Fibroblast of lung (primary cell): Measurements from ENCODE around the gene GALNT2. TPM values are rescaled to one million over a fixed set of nuclear protein-coding genes. Genes with fewer than 3 reads are reported as not detected.
A peak's percentile ranks its signal among the peaks of the same experiment; 100 is the strongest.

Experiments used
- DNase-seq, 2 donors: peaks; one replicate each; pipeline versions ENCODE4 v3.0.0 to v3.0.0-alpha.2; 2010; ENCODE audit warnings: low read depth in 2 of 2
- H2AFZ ChIP-seq: 2 replicates; pipeline ENCODE4 v1.5.1; 2012; ENCODE audit warnings: low read length, control low read depth, inconsistent platforms
- H3K27ac ChIP-seq: 2 replicates; pipeline ENCODE4 v1.5.1; 2011; ENCODE audit warnings: low read length, control low read depth; ENCODE audit not compliant: insufficient read depth
- H3K27me3 ChIP-seq: 2 replicates; pipeline ENCODE4 v1.5.1; 2011; ENCODE audit warnings: mild to moderate bottlenecking, low read length; ENCODE audit not compliant: control insufficient read depth, insufficient read depth
- H3K36me3 ChIP-seq: 2 replicates; pipeline ENCODE4 v1.5.1; 2011; ENCODE audit warnings: low read length; ENCODE audit not compliant: control insufficient read depth, insufficient read depth
- H3K4me1 ChIP-seq: 2 replicates; pipeline ENCODE4 v1.5.1; 2011; ENCODE audit warnings: low read length; ENCODE audit not compliant: control insufficient read depth, insufficient read depth; ENCODE audit errors: extremely low read depth
- H3K4me2 ChIP-seq: 2 replicates; pipeline ENCODE4 v1.5.1; 2011; ENCODE audit warnings: low read length, control low read depth; ENCODE audit not compliant: insufficient read depth; ENCODE audit errors: extremely low read depth
- H3K4me3 ChIP-seq, 4 experiments: fragments of 200-600 bp in 1 of 4; sonication (generic) in 1 of 4; replicated peaks in 1 of 4; 2 replicates each; pipeline ENCODE4 v1.5.1; 2011 to 2016; ENCODE audit warnings: low read length in 4 of 4, low read depth in 3 of 4, mild to moderate bottlenecking in 3 of 4, control low read depth in 2 of 4, inconsistent platforms in 1 of 4, mixed read lengths in 1 of 4; ENCODE audit not compliant: insufficient read depth in 1 of 4; ENCODE audit errors: control extremely low read depth in 1 of 4
- H3K79me2 ChIP-seq: 2 replicates; pipeline ENCODE4 v1.5.1; 2012; ENCODE audit warnings: mild to moderate bottlenecking, low read length, inconsistent platforms; ENCODE audit not compliant: control insufficient read depth, insufficient read depth
- H3K9ac ChIP-seq: 2 replicates; pipeline ENCODE4 v1.5.1; 2011; ENCODE audit warnings: mild to moderate bottlenecking, low read length, control low read depth; ENCODE audit not compliant: insufficient read depth
- H3K9me3 ChIP-seq: 2 replicates; pipeline ENCODE4 v1.5.1; 2012; ENCODE audit warnings: low read depth, low read length; ENCODE audit not compliant: control insufficient read depth, insufficient read depth
- H4K20me1 ChIP-seq: 2 replicates; pipeline ENCODE4 v1.5.1; 2011; ENCODE audit warnings: low read length; ENCODE audit not compliant: control insufficient read depth, insufficient read depth; ENCODE audit errors: extremely low read depth
- CTCF ChIP-seq, 2 donors: IDR thresholded peaks in 1 of 2; conservative IDR thresholded peaks in 1 of 2; 1 replicate in 1 of 2; 2 replicates in 1 of 2; pipeline ENCODE4 v1.5.1; 2011 to 2012; ENCODE audit warnings: low read length in 2 of 2, control low read depth in 1 of 2, inconsistent platforms in 1 of 2, low read depth in 1 of 2, mild to moderate bottlenecking in 1 of 2
- EZH2 ChIP-seq: IDR thresholded peaks from 2 replicates; pipeline ENCODE4 v1.5.1; 2012; ENCODE audit warnings: low read length, control low read depth, mild to moderate bottlenecking; ENCODE audit errors: missing control alignments
- polyA plus RNA-seq, 2 donors: library from polyadenylated mRNA; depleted of rRNA in 1 of 2; stranded (reverse) in 1 of 2; unstranded in 1 of 2; fragments of >200 nt; gene quantifications; 2 replicates each; pipeline ENCODE4 v1.2.1, GENCODE V29; 2011 to 2012; ENCODE audit warnings: missing spikeins in 1 of 2
- total RNA-seq: library from RNA; depleted of rRNA; stranded (reverse); fragments of >200 nt; gene quantifications from 2 replicates; pipeline ENCODE4 v1.2.1, GENCODE V29; 2014

GALNT2 gene
- total and polyA plus RNA-seq, 2 donors (not counting 1 experiment from before 2014, with no cell fraction given): 106 to 115 TPM

GRCh38 chr1:230084408-230085177, 17.6 kb downstream of the GALNT2 start:
- peak overlapping the region; percentile 27 for H2AFZ ChIP-seq

GRCh38 chr1:230085178-230085515, 18.1 kb downstream of the GALNT2 start:
- peak in 1 of 2 donors; percentile 36 for DNase-seq
- H4K20me1 ChIP-seq: no peaks in the 10 kb centered on the region
- peak overlapping the region; percentile 9 for H3K9ac ChIP-seq
- H2AFZ ChIP-seq: no peak overlapping the region
- H3K4me1 ChIP-seq: peaks cover 36% of the 10 kb centered on the region
- TF ChIP-seq CTCF (conservative IDR thresholded peaks at IDR 0.05 in 1 of 2, IDR thresholded peaks at IDR 0.05 in 1 of 2; ENCODE audit: low read depth in 1 of 2, low read length in 2 of 2) (no peak), EZH2 (no peak)
- no peaks in the 10 kb centered on the region for H3K27me3 ChIP-seq
- no peaks in the 10 kb centered on the region for H3K36me3 ChIP-seq
- H3K79me2 ChIP-seq: peaks cover 91% of the 10 kb centered on the region
- peak overlapping the region; percentile 86 for H3K4me2 ChIP-seq
- H3K4me3 ChIP-seq: no peak overlapping the region
- no peaks in the 10 kb centered on the region for H3K9me3 ChIP-seq
- H3K27ac ChIP-seq: peak overlapping the region; percentile 98

More at GRCh38 chr1:230084408-230085177, 17.6 kb downstream of the GALNT2 start:
- Histone ChIP-seq H3K27ac (peak overlapping the region; percentile 98), H3K79me2 (peaks cover 93% of the 10 kb centered on the region), H3K36me3 (no peaks in the 10 kb centered on the region), H3K27me3 (no peaks in the 10 kb centered on the region), H4K20me1 (no peaks in the 10 kb centered on the region), H3K4me3 (peak overlapping the region in 3 of 4 experiments; percentile 9 to 17 (median 16)), H3K9ac (peak overlapping the region; percentile 54), H3K4me1 (peaks cover 33% of the 10 kb centered on the region), H3K9me3 (no peaks in the 10 kb centered on the region), H3K4me2 (peak overlapping the region; percentile 87)
- TF ChIP-seq EZH2 (no peak), CTCF (conservative IDR thresholded peaks at IDR 0.05 in 1 of 2, IDR thresholded peaks at IDR 0.05 in 1 of 2; ENCODE audit: low read depth in 1 of 2, low read length in 2 of 2) (no peak)
- DNase-seq: peak; percentile 97 to 100

- H3K4me3 ChIP-seq: no peak overlapping the region
- H3K9me3 ChIP-seq: no peaks in the 10 kb centered on the region
- TF ChIP-seq CTCF (conservative IDR thresholded peaks at IDR 0.05 in 1 of 2, IDR thresholded peaks at IDR 0.05 in 1 of 2; ENCODE audit: low read depth in 1 of 2, low read length in 2 of 2) (no peak), EZH2 (no peak)
- H3K36me3 ChIP-seq: no peaks in the 10 kb centered on the region
- H3K27me3 ChIP-seq: no peaks in the 10 kb centered on the region
- no peak overlapping the region for H2AFZ ChIP-seq
- no peak overlapping the region for H3K4me2 ChIP-seq
- peaks cover 40% of the 10 kb centered on the region for H3K4me1 ChIP-seq
- H4K20me1 ChIP-seq: no peaks in the 10 kb centered on the region
- no peak overlapping the region for H3K9ac ChIP-seq
- no peak overlapping the region for H3K27ac ChIP-seq
- H3K79me2 ChIP-seq: peaks cover 85% of the 10 kb centered on the region
- peak in 1 of 2 donors; percentile 49 for DNase-seq
Observed at GRCh38 chr1:230086151-230086550, 19.1 kb downstream of the GALNT2 start.
